Fibroblast of peridontal ligament (primary cell): ENCODE measurements around the gene AFF1.
"Not testable (repeated sequence)": the region's sequence is repeated elsewhere in the genome, so short reads cannot be mapped to it uniquely, and the experiment has no call there.

Experiments used
- DNase-seq: peaks from one replicate; pipeline ENCODE4 v3.0.0-alpha.2; 2010; ENCODE audit errors: extremely low read depth

AFF1 gene

GRCh38 chr4:87037171-87037570 lies 102.4 kb downstream of the AFF1 start:
- not testable (repeated sequence) for DNase-seq

- DNase-seq, result no peak
Measured at GRCh38 chr4:87037671-87038334, 103.0 kb downstream of the AFF1 start.

- peak; percentile 83 for DNase-seq
Measured at GRCh38 chr4:87038837-87039615, 104.2 kb downstream of the AFF1 start.

- DNase-seq, result peak; percentile 60
Measured at GRCh38 chr4:87041141-87041540, 106.3 kb downstream of the AFF1 start.

GRCh38 chr4:87042221-87042620 lies 107.4 kb downstream of the AFF1 start:
- no peak for DNase-seq

- DNase-seq, result no peak
Measured at GRCh38 chr4:87042986-87043820, 108.4 kb downstream of the AFF1 start.

GRCh38 chr4:87044511-87045233 lies 109.9 kb downstream of the AFF1 start:
- no peak for DNase-seq

GRCh38 chr4:87045234-87045558 lies 110.4 kb downstream of the AFF1 start:
- peak; percentile 44 for DNase-seq

GRCh38 chr4:87045659-87046058 lies 110.8 kb downstream of the AFF1 start:
- no peak for DNase-seq

GRCh38 chr4:87046121-87046551 lies 111.3 kb downstream of the AFF1 start:
- peak; percentile 79 for DNase-seq

GRCh38 chr4:87047281-87047798 lies 112.5 kb downstream of the AFF1 start:
- no peak for DNase-seq

- DNase-seq, result no peak
Measured at GRCh38 chr4:87049508-87049907, 114.7 kb downstream of the AFF1 start.

- DNase-seq, result peak; percentile 83
Measured at GRCh38 chr4:87050596-87050995, 115.8 kb downstream of the AFF1 start.

GRCh38 chr4:87051121-87051713 lies 116.4 kb downstream of the AFF1 start:
- DNase-seq, result peak; percentile 64

GRCh38 chr4:87052615-87053014 lies 117.8 kb downstream of the AFF1 start:
- DNase-seq, result no peak

GRCh38 chr4:87053176-87053658 lies 118.4 kb downstream of the AFF1 start:
- peak; percentile 51 for DNase-seq

- DNase-seq, result no peak
Measured at GRCh38 chr4:87053802-87054767, 119.3 kb downstream of the AFF1 start.

GRCh38 chr4:87054900-87055299 lies 120.1 kb downstream of the AFF1 start:
- no peak for DNase-seq

- peak; percentile 37 for DNase-seq
Measured at GRCh38 chr4:87055311-87055710, 120.5 kb downstream of the AFF1 start.

- DNase-seq, result no peak
Measured at GRCh38 chr4:87056881-87057280, 122.1 kb downstream of the AFF1 start.
